M059J (cell line): Measurements from ENCODE around the gene MAPK8IP1. TPM values are rescaled to one million over a fixed set of nuclear protein-coding genes. Genes with fewer than 3 reads are reported as not detected.

Experiments used
- DNase-seq: peaks from one replicate; pipeline ENCODE4 v3.0.0-alpha.2; 2012; ENCODE audit warnings: low read depth
- total RNA-seq: library from RNA; depleted of rRNA; stranded (reverse); fragments of >200 nt; shearing (Covaris generic); gene quantifications from 2 replicates; pipeline ENCODE4 v1.2.3, GENCODE V29; 2014

Gene MAPK8IP1
- total RNA-seq, 1 experiment from 2014 or later = 6.6 TPM

DNA sequence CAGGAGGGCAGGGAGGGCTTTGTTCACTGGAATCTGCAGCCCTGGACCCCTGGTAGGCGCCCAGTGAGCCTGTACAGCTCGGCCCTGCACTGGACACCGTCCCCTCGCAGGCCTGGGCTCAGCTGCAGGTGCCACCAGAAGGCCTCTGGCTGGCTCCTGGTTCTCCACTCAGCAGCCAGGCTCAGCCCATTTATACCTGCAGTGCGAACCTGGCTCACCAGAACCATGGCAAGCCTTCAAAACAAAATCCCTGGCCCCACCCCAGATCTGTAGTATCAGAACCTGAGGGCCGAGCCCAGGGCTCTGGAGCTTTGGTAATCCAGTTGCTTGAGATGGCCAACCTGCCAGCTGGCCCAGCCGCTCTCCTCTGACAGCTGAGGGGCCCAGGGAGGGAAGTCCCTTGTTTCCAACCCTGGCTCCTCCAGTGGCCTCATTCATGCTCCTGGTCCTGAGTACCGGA, 22.5 kb downstream of the MAPK8IP1 start:
- no peak for DNase-seq

GRCh38 chr11:45909594-45910475, 24.4 kb downstream of the MAPK8IP1 start:
- DNase-seq = no peak

GRCh38 chr11:45910623-45911022, 25.2 kb downstream of the MAPK8IP1 start:
- no peak for DNase-seq

- no peak for DNase-seq
Measured at GRCh38 chr11:45913514-45913913, 28.1 kb downstream of the MAPK8IP1 start.

DNA sequence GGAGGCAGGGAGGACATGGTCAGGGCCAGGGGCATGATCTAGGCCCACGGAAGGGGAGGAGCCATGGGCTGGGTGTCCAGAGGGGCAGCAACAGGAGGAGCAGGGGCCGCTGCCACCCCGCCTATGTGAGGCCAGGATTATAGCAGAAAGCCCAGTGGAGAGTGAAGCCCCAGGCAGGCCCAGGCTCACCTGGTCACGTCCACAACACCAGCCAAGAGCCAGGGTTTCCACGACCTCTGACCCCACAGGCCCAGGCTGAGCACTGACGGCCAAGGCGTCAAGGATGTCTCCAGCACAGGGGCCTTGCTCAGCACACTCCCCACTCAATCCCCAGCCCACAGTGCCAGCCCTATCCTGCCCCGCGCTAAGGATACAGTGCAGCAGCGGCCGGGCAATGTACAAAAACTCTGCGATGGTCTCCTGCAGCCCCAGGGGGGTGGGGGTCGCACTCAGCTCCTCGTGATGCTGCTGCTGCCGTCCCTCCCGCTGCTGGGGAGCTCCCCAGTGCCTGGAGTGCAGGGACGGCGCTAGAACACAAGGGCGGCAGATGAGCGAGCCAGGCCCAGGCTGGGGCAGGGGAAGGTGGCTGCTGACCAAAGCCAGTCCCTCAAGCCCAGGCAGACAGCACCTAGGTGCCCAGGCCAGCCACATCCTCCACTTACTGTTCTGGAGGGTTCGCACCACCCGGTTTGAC, 28.6 kb downstream of the MAPK8IP1 start:
- DNase-seq = no peak

DNA sequence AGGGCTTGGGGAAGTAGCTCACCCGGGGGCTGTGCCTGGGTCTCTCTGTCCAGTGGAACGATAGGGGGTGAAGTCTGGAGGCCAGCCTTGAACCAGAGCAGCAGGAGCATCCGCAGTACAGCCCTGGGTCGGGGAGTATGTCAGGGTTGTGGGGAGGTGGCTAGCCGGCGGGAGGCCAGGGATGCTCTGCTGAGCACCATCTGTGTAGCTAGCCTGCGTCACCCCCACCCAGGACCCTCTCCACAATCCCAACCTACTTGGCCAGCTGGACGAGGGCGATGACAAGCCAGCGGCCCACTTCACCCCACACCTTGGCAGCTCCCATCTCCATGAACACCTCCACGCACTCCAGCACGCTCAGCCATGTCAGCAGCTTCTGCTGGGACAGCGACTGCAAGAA, 30.0 kb downstream of the MAPK8IP1 start:
- no peak for DNase-seq

DNA sequence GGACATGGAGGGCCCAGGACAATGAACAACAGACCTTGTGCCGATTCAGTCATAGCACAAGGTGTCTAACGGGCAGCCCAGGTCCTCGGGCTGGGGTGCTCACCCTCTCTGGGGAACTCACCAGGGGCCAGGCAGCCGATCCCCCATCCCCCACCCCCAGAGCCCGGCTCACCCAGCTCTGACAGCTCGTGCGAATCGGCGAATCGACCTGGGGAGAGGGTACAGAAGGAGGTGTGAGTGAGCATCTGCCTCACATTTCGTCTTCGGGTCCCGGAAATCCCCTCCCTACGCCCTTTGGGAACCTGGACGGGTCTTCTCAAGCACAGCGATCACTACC, 31.8 kb downstream of the MAPK8IP1 start:
- no peak for DNase-seq

DNA sequence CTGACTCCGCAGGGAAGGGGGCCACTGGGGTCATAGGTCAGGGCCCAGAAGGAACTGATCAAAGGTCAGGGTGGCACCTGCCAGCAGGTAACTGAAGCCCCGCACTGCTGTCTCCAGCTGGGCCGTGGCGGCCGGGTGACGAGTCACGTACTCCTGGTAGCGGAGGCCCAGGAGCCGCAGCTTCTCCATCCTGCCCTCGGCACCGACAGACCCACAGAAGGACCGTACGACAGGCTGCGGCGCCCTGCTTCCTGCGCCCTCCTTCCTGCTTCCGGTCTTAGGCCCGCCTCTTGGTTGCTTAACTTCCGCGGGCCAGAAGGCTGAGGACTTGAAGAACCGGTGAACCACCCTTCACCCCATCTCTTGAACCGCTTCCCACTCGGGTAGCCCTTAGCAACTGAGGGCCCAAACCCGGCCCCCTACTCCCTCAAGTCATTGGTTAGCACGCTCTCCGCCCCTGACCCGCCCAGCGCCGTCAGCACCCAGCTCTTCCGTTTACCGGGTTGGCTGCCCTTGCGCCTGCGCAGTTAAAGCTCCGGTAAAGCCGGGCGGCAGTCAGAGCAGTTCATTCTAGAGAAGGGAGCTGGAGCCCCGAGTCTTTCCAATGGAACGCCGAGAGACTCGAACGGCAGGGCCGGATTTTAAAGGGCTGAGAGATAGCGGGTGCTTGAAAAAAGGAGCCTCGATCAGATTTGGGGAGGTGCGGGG, 32.3 kb downstream of the MAPK8IP1 start, which contains the start of gene PEX16:
Gene PEX16, minus strand, starts transcription at position 255 of the 708 bp plus-strand sequence. Its CDS starts 66 bp downstream, at position 189.
- DNase-seq = peak; percentile 100

- DNase-seq = peak; percentile 77
Measured at GRCh38 chr11:45918331-45918941, 33.0 kb downstream of the MAPK8IP1 start.

DNA sequence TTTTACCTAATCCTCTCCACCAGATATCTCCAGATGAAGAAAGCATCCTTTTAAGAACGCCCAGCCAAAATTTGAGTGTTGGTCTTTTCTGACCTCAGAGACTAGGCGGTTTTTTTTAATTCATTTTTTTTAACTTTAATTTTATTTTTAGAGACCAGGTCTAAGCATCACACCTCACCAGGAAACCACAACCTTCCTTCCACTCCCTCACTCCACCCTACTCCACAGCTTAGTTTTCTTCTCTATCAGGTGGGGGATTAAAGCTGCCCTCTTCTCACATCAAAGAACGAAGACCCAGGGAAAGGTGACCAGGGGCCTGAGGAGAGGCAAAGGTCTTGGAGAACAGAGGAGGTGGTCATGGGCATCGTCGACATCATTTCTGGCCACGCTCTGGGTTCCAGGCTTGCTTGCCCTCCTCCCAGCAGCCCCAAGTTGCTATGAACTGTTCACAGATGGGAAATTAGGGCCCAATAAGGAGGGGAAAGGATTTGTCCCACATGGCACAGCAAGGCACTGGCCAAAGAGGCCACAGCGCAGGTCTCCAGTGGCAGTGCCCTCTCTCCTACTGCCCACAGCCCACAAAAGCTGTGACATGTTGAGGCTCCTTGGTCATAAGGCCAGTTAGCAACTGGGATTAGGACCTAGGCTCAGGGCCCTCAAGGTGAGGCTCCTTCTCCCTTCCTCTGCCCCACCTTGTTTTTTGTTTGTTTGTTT, 33.7 kb downstream of the MAPK8IP1 start:
- DNase-seq = no peak

- no peak for DNase-seq
Measured at GRCh38 chr11:45919806-45920530, 34.5 kb downstream of the MAPK8IP1 start.

GRCh38 chr11:45920531-45921477, 35.4 kb downstream of the MAPK8IP1 start:
- no peak for DNase-seq

- DNase-seq = no peak
Measured at GRCh38 chr11:45921561-45922424, 36.3 kb downstream of the MAPK8IP1 start.

DNA sequence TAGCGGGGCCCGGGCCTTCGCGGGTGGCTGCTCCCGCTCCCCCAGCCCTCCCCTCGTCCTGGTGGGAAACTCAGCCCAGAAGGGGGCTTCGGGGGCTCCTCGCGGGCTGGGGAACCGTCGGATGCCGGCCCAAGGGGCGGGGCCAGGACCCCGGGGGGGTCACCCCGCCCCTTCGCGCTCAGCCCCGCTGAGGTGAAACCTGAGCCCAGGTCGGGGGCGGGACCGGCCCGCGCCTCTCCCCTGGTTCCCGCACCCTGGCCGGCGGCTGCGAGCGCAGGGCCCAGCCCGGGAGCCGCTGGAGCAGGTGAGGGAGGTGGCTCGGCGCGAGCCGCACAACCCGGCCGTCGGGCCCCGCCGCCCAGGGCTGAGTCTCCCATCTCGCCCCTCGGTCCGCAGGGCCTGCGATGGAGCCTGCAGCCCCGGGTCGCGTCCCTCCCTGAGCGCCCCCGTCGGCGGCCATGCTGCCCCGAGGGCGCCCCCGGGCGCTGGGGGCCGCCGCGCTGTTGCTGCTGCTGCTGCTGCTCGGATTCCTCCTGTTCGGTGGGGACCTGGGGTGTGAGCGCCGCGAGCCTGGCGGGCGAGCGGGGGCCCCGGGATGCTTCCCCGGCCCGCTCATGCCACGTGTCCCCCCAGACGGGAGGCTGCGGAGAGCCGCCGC, 37.1 kb downstream of the MAPK8IP1 start, which contains the start of gene LARGE2:
Gene LARGE2, plus strand, starts transcription at position 232 of the 658 bp plus-strand sequence. Its CDS starts 227 bp downstream, at position 459.
- no peak for DNase-seq

GRCh38 chr11:45924036-45924915, 38.8 kb downstream of the MAPK8IP1 start:
- no peak for DNase-seq

DNA sequence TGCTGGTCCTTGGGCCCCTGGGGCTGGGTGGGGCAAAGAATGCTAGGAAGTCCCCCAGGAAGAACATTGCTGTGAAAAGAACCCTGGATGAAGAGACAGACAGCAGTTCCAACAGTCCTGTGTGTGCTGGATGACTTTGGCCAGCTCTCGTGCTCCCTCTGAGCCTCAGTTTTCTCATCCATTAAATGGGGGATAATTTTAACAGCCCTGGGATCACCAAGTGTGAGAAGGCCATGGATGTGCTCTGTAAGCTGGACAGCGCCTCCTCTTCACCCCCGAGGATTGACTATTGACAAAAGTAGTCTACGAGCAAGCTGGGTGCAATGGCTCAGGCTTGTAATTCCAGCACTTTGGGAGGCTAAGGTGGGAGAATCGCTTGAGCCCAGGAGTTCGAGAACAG, 39.5 kb downstream of the MAPK8IP1 start:
- DNase-seq = no peak

DNA sequence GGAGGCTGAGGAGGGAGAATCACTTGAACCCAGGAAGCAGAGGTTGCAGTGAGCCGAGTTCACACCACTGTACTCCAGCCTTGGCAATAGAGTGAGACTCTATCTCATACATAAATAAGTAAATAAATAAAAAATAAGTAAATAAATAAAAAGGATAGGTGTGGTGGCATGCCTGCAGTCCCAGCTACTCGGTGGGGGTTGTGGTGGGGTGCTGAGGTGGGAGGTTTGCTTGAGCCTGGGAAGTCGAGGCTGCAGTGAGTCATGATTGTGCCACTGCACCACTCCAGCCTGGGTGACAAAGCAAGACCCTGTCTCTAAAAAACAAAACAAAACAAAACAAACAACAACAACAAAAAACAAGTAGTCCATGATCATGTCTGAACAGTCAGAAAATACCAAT, 40.1 kb downstream of the MAPK8IP1 start:
- no peak for DNase-seq
